ENCODE results near the gene PARP6. TPM values are rescaled to one million over a fixed set of nuclear protein-coding genes. Genes with fewer than 3 reads are reported as not detected.
A peak's percentile ranks its signal among the peaks of the same experiment; 100 is the strongest.
"Not testable (repeated sequence)": the region's sequence is repeated elsewhere in the genome, so short reads cannot be mapped to it uniquely, and the experiment has no call there.

The PARP6 gene
- total RNA-seq, 1 donor from 2014 or later: 46.4 TPM

DNA sequence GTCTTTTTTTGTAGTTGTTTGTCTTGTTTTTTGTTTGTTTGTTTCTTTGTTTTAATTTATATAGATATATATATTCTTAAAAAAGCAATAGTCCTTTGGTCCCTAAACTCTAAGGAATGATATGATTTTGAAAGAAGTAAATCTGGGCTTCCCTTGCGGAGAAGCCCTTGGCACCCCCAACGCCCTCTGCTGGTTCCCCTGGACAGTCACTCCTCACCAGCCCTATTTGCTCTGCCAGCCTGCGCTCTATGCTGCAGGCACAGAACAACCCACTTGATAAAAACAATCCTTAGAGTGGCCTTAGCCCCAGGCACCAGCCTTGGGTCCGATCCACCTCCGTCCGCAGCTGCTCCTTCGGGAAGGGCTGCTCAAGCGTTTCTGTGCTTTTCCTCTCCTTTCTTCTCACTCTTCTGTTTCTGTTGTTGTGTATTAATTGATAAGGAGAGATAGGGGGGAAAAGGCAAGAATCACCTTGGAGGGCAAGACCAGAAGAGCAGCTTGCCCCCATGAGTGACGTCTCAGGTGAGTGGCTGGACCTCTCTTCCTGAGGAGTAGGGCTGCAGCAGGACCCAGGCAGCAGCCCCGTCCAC, 13.7 kb upstream of the PARP6 start:
- intact Hi-C loops (cut with DNase I): loop anchor here (2.0 kb wide), 1 partner anchor 87 kb away; no protein-coding TSS in a partner anchor
- DNase-seq (ENCODE audit: missing footprints) (peak; percentile 70), ATAC-seq (no peak)

DNA sequence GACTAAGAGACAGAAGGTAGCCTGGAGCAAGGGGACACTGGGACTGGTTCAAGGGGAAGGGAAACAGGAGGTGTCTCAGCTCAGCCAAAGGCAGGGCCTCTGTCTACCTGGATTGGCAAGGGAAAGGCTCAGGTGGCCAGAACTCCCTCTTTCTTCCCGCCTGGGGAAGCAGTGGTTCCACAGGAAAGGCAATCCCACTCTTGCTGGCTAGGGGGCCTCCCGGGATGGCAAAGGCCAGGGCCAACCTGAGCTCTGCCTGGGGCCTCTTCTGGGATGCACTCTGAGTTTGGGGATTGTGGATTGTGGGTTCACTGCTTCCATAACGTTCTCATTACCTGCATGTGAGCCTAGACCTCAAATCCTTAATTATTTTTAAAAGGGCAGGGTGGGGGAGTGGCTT, 13.0 kb upstream of the PARP6 start:
- DNase-seq (ENCODE audit: missing footprints) (no peak), ATAC-seq (no peak)
- intact Hi-C loops (cut with DNase I): no loop called here

DNA sequence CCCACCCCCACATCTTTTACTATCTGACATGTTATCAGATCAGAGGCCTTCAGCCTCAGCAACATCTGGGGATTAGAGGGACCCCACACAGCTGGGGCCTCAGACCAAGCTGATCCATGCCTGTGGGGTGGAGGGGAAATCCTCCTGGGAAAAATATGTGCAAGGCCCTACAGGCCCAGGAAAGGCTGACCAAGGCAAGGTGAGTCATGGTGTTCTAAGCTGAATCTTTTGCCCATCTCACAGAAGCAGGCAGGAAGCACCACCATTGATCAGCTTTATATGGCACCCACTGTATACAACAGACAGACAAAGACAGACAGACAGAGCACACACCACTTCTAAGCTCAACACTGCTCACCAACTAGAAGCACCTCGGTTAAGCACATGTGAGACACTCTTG, 12.4 kb upstream of the PARP6 start:
- intact Hi-C loops (cut with DNase I): no loop called here
- ATAC-seq: no peak

DNA sequence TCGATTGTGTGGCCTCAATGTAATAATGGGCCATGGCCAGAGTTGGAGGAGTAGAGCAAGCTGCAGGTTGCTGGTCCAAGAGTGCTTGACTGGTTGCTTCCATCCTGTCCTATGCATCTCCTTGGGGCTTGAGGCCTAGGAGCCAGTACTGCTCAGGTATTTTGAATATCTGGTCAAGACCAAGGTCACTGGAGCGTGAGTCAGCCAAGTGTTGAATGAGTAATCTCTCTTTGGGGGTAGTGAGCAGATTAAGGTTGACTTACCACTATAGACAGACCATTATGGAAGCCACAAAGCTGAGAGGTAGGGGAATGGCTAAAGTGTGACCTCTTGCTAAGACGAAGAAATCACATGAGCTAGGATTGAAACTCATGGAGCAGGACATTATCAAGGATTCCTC, 9.4 kb upstream of the PARP6 start:
- intact Hi-C loops (cut with DNase I): no loop called here
- DNase-seq (ENCODE audit: missing footprints) (no peak), ATAC-seq (no peak)

More for the DNA sequence above, 12.4 kb upstream of the PARP6 start:
- no peak for DNase-seq (ENCODE audit: missing footprints)

DNA sequence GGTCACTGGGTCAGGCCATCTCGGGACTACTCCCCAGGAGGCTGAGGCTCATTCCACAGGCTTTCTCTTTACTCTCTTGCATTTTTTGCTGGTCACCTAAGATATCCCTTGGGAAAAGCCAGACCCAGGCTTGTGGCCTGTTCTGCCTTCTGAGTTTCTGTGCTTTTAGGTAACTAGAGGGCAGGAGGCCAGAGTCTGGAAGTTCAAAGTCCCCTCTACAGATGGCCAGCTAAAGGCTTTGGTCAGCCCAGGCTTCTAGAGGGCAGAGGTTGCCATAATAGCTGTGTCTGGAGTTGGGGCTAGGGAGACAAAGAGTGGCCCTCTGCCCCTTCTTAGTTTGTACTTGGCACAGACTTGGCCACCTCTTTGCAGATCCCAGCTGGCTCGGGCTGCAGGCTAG, 8.4 kb upstream of the PARP6 start:
- no peak for DNase-seq (ENCODE audit: missing footprints)
- intact Hi-C loops (cut with DNase I): no loop called here
- no peak for ATAC-seq

DNA sequence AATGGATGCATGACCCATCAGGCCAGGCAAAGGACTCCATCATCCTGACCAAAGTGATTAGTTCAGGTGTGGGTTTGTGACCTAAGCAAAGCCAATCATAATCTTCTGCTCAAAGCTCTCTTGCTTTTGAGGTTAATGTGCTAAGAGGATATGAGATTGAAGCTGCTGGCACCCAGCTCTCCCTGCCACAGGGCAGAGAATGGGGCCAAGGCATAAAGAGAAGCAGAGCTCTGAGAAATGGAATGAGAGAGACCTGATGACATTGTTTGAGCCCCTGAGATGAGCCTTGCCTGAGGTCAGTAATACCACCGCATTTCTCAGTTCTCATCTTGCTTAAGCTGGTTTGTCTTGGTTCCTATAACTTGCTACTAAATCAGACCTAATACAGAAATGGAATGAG, 6.4 kb upstream of the PARP6 start:
- intact Hi-C loops (cut with DNase I): loop anchor here (10.0 kb wide), 1 partner anchor 196 kb away; the partner anchor contains the start of gene ARIH1
- ATAC-seq (no peak), DNase-seq (ENCODE audit: missing footprints) (no peak)

DNA sequence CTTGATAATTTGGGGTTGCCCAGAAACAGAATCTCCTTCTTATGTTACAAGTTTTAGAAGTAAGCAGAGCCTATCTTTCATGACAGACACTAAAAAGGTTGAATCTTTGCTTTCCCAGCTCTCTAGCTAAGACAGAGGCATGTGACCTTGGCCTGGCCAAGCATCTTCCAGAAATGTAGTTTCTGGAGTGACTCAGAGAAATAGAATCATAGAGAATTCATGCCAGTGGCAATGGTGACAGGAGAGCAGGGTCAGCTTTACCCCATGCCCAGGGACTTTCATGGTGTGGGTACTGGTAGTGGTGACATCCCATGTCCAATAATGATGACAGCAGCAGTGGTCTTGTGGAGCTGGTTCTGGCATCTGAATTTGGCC, 4.0 kb upstream of the PARP6 start:
- intact Hi-C loops (cut with DNase I): loop anchor here (10.0 kb wide), 1 partner anchor 198 kb away; the partner anchor contains the start of gene ARIH1
- DNase-seq (ENCODE audit: missing footprints) (no peak), ATAC-seq (no peak)

DNA sequence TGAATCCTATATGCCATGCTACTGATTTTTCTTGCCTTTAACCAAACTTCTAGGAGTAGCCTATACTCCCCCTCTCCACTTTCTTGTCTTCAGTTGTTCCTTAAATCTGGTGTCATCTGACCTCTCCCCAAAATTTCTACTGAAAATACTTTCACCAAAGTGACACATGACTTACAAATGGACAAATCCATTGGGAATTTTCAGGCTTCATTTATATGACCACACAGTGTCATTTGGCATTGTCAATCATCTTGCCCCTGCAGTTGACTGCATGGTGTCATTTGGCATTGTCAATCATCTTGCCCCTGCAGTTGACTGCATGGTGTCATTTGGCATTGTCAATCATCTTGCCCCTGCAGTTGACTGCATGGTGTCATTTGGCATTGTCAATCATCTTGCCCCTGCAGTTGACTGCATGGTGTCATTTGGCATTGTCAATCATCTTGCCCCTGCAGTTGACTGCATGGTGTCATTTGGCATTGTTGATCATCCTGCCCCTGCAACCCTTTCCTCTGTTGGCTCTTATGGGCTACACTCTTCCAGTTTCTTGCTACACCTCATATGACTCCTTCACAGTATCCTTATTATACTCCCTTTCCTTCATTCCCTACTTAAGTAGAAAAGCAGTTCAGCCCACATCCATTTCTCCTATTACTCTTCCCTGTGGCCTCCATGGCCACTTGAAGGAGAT, 3.4 kb upstream of the PARP6 start:
- intact Hi-C loops (cut with DNase I): loop anchor here (10.0 kb wide), 1 partner anchor 199 kb away; the partner anchor contains the start of gene ARIH1
- not testable (repeated sequence) for DNase-seq (ENCODE audit: missing footprints); ATAC-seq

DNA sequence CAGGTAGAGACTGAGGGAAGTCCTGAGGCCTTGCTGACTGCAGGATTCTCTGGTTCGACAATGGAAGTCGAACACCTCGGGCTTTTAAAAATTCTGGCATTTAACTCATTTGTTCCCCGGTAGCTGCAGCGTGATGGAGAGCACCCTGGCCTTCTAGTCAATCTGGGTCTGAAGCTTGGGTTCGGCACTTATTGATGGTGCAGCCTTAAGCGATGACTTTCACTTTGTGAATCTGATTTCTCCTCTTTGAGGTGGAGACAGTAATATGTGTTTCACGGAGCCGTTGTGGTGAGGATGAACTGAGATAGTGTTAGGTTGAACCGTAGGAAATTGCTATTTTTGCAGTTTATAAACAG, 621 bp upstream of the PARP6 start:
- DNase-seq (ENCODE audit: missing footprints): no peak
- intact Hi-C loops (cut with DNase I): loop anchor here (2.0 to 10.0 kb wide), 3 partner anchors 42 to 202 kb away; partner anchors contain the start of genes ARIH1 and PKM
- ATAC-seq: no peak

DNA sequence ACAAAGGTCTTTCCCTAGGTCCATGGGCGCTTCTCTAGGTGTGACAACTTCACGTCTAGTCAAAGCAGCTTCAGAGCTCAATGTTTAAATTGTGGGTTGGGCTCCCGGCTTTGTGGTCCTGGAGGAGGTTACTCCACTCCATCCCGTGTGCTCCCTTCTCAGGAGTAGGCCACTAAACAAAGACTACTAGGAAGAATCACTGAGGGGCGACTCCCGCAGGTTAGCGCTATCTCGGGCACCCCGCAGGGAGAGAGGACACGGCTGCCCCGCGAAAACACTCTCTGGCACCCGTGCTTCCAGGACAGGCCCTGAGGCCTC, 500 bp downstream of the PARP6 start:
- no peak for ATAC-seq
- DNase-seq (ENCODE audit: missing footprints): no peak
- intact Hi-C loops (cut with DNase I): loop anchor here (2.0 to 10.0 kb wide), 3 partner anchors 41 to 203 kb away; partner anchors contain the start of genes ARIH1 and PKM

DNA sequence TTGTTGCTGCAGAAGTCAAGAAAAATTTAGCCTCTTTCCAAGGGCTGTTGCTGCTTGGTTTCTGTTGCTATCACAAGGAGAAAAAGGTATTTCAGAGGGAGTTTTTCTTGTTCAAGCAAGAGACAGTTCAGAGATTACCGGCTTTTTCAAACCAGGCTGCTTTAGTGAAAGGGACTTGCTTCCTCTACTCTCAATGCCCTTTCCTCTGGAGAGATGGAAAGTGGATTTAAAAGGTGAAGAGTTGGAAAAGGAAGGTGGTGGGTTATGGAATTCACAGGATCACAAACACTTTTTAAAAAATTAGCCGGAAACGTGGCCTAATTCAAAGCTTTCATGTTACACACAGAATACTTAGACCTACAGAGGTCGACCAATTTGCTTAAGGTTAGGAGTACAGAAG, 1.1 kb downstream of the PARP6 start:
- DNase-seq (ENCODE audit: missing footprints) (no peak), ATAC-seq (no peak)
- intact Hi-C loops (cut with DNase I): loop anchor here (5.0 to 10.0 kb wide), 2 partner anchors 69 to 204 kb away; partner anchors contain the start of gene ARIH1

DNA sequence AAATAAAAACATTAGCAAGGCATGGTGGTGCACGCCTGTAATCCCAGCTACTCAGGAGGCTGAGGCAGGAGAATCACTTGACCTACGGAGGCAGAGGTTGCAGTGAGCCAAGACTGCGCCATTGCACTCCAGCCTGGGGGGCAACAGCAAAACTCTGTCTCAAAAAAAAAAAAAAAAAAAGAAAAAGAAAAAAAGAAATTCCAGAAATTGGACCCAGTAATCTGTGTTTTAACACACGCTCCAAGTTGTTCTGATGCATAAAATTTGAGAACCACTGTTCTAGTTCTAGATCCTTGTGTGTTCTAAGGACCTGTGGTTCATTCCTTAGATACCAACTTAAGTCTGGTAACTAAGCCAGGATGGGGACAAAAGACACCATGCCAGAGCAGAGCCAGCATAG, 2.6 kb downstream of the PARP6 start:
- intact Hi-C loops (cut with DNase I): loop anchor here (5.0 to 10.0 kb wide), 2 partner anchors 67 to 205 kb away; partner anchors contain the start of gene ARIH1
- ATAC-seq (no peak), DNase-seq (ENCODE audit: missing footprints) (no peak)

DNA sequence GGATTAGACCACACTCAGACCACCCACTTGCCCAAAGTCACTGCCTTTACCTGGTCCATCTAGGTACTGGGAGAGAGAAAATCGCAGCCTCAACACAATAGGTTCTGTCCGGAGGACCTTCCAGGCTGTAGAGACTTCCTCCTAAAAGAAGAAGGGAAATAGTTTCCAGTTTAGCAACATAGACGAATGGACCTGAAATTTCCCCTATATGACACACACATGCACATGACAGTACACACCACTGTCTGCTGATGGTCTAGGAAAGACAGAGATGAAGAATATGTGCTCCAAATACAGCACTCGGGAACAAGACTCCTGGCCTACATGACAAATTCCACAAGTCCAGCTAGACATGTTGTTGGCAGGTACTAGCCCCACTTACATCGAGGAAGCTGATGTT, 7.3 kb downstream of the PARP6 start:
- DNase-seq (ENCODE audit: missing footprints) (no peak), ATAC-seq (no peak)
- intact Hi-C loops (cut with DNase I): no loop called here

DNA sequence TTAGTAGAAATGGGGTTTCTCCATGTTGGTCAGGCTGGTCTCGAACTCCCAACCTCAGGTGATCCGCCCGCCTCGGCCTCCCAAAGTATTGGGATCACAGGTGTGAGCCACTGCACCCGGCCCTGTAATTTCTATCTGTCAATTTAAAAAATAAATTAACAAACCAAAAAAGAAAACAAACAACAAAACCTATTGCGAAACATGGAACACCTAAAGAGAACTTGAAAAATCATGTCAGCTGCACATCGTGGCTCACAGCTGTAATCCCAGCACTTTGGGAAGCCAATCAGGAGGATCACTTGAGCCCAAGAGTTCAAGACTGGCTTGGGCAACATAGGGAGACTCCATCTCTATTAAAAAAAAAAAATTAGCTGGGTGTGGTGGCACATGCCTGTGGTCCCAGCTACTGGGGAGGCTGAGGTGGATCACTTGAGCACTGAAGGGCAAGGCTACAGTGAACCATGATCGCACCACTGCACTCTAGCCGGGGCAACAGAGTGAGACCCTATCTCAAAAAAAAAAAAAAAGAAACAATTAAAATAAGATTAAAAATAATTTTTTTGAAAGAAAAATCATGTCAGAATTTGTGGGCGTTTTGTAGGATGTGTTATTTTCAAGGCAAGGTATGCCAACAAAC, 19.6 kb downstream of the PARP6 start:
- ATAC-seq (no peak), DNase-seq (ENCODE audit: missing footprints) (no peak)
- intact Hi-C loops (cut with DNase I): no loop called here

DNA sequence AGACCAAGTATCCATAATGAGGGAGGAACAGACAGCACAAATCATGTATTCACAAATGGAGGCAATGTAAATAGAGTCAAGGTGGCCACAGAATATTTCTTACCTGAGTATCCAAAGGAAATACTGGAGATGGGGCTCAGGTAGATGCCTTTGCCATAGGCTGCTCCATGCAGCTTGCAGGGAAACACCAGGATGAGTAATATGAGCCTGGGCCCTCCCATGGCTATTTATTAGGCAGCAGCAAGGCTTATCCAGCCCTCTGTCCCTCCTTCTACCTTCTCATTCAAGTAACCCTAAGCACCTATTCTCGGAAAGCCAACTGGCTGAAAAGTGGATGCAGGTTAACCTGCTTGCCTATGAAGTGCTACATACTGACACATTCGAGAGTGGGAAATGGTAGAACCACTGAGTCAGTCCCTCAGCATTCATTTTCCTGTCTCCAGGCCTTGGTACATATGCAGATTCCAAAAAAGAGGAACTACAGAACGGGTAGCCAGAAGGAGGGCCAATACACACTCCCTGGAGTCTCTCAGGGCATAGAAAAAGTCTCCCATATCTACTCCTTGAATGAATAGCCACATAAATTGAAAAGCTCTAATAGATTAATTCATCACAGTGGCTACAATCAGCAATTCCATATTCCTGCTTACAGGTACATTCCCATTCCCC, 23.1 kb downstream of the PARP6 start:
- DNase-seq (ENCODE audit: missing footprints): no peak
- ATAC-seq: no peak
- intact Hi-C loops (cut with DNase I): no loop called here

DNA sequence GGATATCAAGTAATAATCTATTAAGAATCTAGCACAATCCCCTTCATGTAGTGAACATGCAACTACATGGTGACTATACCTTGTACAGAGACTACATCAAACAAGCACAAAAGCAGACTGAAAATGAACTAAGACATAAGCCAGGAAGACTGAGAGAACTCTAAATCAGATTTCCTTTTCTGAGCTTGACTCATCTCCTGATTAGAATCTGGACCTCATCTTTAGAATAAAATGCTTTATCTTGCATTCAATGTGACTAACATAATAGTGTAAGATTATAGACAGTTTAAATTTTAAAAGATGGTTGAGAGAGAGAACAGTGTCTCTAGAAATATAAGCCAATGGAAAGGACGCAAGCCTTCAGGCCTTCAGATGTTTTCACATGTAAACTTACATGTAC, 23.8 kb downstream of the PARP6 start:
- ATAC-seq (no peak), DNase-seq (ENCODE audit: missing footprints) (no peak)
- intact Hi-C loops (cut with DNase I): no loop called here

DNA sequence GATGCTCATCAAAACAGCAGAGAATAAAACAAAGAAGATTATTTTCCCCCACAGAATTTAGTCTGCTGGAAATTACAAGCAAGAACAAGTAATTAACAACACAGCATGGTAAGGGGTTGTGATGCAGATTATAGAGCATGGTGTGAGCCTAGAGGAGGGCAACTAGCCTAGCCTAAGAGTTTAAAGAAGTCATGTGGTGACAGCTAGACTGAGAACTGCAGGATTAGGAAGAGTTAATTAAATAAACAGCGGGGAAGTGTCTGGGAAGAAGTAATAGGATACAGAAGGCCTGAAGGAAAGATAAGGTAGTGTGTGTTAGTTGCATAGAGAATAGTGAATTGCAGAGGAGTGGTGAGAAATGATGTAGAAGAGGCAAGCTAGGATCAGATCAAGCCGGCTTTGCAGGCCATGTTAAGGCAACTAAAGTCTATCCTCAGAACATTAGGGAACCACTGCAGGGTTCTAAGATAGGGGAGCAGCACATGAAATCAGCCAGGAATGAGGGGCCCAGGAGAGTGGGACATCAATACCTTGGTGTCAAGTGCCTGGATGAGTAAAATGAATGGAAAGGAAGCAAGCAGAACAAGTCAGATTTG, 29.5 kb downstream of the PARP6 start:
- intact Hi-C loops (cut with DNase I): no loop called here
- ATAC-seq: no peak
- DNase-seq (ENCODE audit: missing footprints): no peak

DNA sequence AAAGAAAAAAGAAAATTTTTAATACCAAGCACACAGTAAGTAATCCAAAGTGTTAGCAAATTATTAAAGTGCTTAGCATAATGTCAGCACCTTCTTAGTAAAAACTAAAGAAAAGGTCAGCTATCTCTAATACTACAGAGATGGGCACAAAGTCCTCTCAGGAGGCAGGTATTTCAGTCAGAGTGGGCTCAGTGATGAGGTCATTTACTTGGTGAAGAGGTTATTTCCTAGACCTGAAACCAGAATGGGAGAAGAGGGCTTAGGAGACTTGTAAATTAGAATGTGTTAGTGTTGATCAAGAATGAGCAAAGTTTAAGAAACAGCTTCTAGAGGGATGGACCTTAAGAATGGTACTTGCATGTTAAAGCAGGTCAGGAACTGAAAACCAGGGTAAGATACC, 32.7 kb downstream of the PARP6 start:
- no peak for ATAC-seq
- no peak for DNase-seq (ENCODE audit: missing footprints)
- intact Hi-C loops (cut with DNase I): no loop called here

DNA sequence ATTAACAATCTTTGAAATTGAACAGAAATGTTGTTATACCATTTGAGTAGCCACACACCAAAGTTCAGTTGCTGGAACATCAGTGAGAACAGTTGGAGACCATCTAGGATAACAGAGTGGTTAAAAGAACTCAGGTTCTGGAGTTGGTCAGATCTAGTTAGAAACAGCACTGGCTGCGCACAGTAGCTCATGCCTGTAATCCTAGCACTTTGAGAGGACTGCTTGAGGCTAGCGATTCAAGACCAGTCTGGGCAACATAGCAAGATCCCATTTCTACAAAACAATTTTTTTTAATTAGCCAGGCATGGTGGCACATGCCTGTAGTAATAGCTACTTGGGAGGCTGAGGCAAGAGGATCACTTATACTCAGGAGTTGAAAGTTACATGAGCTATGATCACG, 33.8 kb downstream of the PARP6 start:
- ATAC-seq (no peak), DNase-seq (ENCODE audit: missing footprints) (no peak)
- intact Hi-C loops (cut with DNase I): no loop called here

All from Right ventricle myocardium inferior (tissue), 1 donor.